H1 (cell line): ENCODE results near the gene C19orf25. TPM values are rescaled to one million over a fixed set of nuclear protein-coding genes. Genes with fewer than 3 reads are reported as not detected.

ENCODE experiments used
- ASH2L ChIP-seq: fragments of 200-600, 300-600 bp; sonication (generic); IDR thresholded peaks from one replicate; pipeline ENCODE4 v1.7.1; 2017; ENCODE audit warnings: low read length
- ATF2 ChIP-seq: IDR thresholded peaks from 2 replicates; pipeline ENCODE4 v1.6.1; 2012; ENCODE audit warnings: low read length, inconsistent platforms
- BCL11A ChIP-seq, 2 experiments: IDR thresholded peaks; one replicate each; pipeline ENCODE4 v1.6.1; 2011; ENCODE audit warnings: low read depth in 2 of 2, low read length in 2 of 2, mild to moderate bottlenecking in 2 of 2
- RXRA ChIP-seq: IDR thresholded peaks from 2 replicates; pipeline ENCODE4 v1.6.1; 2011; ENCODE audit warnings: low read depth, mild to moderate bottlenecking, low read length, moderate library complexity; ENCODE audit not compliant: insufficient read depth
- SIRT6 ChIP-seq: IDR thresholded peaks from one replicate; pipeline ENCODE4 v1.7.1; 2012; ENCODE audit warnings: low read length, inconsistent platforms
- SP2 ChIP-seq: IDR thresholded peaks from 2 replicates; pipeline ENCODE4 v1.6.1; 2012; ENCODE audit warnings: mild to moderate bottlenecking, low read length, inconsistent platforms
- TBP ChIP-seq: IDR thresholded peaks from 2 replicates; pipeline ENCODE4 v1.6.1; 2011; ENCODE audit warnings: low read depth, low read length, improper control_type of control experiment
- YY1 ChIP-seq: IDR thresholded peaks from 2 replicates; pipeline ENCODE4 v1.6.1; 2011; ENCODE audit warnings: low read depth, mild to moderate bottlenecking, low read length
- polyA plus RNA-seq, 7 experiments: library from polyadenylated mRNA; depleted of rRNA in 3 of 7; stranded (reverse) in 5 of 7; unstranded in 2 of 7; fragments of >200 nt in 5 of 7; fragments of 200-250 nt in 2 of 7; gene quantifications; 1 replicate in 5 of 7; 2 replicates in 1 of 7; 4 replicates in 1 of 7; pipeline versions ENCODE4 v1.2.1 to v1.2.3, GENCODE V29; 2011 to 2013; ENCODE audit warnings: missing spikeins in 2 of 7, mixed read lengths in 2 of 7
- total RNA-seq: library from RNA; stranded (reverse); fragmentation: NEBNext Ultra II Directional; extraction: Animal tissue kit (Norgen Biotek cat#: 25700); gene quantifications from 2 replicates; pipeline ENCODE4 v1.2.1, GENCODE V29; 2021

C19orf25 gene
- total and polyA plus RNA-seq, 2 of the 8 experiments (the other 6 are each of a cell fraction or from before 2014, with no cell fraction given): 41.3 to 67.4 TPM

GRCh38 chr19:1527650-1528309, 48.8 kb upstream of the C19orf25 start (continued):
- no peak for TF ChIP-seq ATF2
- TF ChIP-seq TBP: no peak
- no peak for TF ChIP-seq RXRA
- TF ChIP-seq BCL11A (IDR thresholded peaks at IDR 0.05; ENCODE audit: low read depth in 2 of 2, low read length in 2 of 2): no peak
- TF ChIP-seq SIRT6: no peak
- TF ChIP-seq ASH2L: no peak
- no peak for TF ChIP-seq YY1
- TF ChIP-seq SP2: no peak
